ENCODE measurements around the gene LSM3.

LSM3 gene

DNA sequence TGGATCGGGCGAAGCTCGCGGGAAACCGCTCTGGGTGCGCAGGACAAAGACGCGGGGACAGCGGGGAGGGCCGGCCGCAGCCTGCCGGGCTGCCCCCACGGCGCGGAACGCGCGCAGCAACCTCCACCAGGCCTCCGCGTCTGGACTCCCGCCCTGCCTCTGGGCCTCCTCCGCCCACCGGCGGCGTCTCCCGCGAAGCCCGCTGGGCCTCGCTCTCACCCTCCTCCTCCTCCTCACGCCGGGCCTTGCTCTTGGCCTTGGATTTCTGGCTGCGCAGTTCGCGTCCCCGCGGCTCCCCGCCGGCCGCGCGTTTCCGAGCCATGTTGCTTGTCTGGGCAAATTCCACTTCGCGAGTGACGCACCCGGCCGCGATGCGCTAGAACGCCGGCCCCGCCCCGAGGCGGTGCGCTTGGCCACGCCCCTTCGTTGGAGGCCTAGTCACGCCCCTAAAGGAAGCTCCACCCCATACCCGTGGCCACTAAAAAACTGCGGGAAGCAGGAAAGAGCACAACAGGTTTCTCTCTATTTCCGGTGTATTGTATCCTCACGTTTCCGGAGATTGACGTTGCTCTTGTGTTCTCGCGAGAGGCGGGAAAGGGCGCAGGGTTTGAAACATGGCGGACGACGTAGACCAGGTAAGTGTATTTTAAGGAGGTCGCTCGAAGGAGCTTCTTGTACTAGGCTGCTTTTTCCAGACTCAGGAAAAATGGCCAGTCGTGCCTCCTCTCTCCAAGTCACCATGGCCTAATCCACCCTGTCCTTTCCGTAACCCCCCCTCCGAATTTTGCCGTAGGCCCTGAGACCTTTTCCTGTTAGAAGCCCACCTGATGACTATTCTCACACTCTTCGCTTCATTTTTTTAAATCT, at the start of gene LSM3, which contains the start of gene XPC:
LSM3 (plus strand) TSS at position 571 of the 867 bp plus-strand sequence; CDS start at position 615, 44 bp downstream.
XPC (minus strand) TSS at position 355 of the 867 bp plus-strand sequence; CDS start at position 322, 33 bp downstream.
- peak; percentile 97 for DNase-seq (ENCODE audit: low spot score)

DNA sequence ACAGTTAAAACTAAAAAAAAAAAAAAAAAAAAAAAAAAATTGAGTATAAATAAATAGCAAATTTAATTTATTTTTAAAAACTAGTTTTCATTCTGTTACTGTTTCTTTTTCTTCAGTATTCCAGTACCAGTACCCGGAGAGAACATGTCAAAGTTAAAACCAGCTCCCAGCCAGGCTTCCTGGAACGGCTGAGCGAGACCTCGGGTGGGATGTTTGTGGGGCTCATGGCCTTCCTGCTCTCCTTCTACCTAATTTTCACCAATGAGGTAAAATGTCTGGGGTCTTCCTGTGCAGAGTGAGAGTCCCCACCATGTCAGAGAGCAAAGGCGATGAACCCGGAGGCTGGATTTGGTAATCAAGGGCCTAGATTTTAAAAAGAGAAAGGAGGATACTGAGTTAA, 49.3 kb upstream of the LSM3 start:
- DNase-seq (ENCODE audit: low spot score): no peak

DNA sequence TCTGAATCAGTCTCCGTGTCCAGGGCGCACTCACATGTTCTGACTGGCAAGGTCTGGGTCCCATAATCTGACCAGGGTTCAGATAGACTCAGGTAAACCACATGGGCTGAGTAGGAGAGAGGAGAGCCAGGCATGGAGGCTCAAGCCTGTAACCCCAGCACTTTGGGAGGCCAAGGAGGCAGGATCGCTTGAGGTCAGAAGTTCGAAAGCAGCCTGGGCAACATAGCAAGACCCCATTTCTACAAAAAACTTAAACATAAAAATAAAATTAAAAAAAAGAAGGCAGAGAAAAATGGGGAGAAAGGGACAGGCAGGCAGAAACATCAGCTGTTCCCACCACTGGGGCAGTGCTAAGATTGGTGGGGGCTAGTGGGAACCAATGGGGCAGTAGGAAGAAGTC, 48.4 kb upstream of the LSM3 start:
- DNase-seq (ENCODE audit: low spot score): no peak

DNA sequence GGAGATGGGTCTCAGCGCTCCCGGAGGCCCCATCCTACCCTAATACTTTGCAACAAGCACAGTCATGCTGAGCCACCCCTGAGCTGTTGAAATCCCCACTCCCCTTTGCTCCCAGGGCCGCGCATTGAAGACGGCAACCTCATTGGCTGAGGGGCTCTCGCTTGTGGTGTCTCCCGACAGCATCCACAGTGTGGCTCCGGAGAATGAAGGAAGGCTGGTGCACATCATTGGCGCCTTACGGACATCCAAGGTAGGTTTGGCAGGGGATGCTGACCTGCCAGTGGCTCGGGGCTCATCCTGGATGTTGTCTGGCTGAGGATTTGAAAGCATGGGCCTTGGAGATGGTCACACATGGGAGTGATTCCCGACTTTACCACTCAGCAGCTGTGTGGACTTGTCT, 47.9 kb upstream of the LSM3 start:
- DNase-seq (ENCODE audit: low spot score): no peak

DNA sequence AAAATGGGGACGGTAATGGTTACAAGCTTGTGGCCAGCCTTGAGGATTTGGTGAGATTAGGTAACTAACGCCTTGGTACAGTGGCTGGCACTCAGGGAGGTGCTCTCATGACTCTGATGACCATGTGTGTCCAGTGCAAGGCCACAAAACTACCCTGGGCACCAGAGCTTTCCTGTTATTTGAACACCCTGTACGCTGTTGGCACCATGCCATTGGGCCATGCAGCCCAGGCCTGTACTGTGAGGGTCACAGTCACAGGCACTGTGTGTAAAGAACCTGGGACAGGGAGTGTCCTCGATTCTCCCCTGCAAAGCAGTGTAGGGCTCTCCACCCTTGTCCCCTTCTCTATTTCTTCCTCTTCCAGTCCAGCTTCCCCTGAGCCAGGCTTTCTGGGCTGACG, 47.5 kb upstream of the LSM3 start:
- no peak for DNase-seq (ENCODE audit: low spot score)

DNA sequence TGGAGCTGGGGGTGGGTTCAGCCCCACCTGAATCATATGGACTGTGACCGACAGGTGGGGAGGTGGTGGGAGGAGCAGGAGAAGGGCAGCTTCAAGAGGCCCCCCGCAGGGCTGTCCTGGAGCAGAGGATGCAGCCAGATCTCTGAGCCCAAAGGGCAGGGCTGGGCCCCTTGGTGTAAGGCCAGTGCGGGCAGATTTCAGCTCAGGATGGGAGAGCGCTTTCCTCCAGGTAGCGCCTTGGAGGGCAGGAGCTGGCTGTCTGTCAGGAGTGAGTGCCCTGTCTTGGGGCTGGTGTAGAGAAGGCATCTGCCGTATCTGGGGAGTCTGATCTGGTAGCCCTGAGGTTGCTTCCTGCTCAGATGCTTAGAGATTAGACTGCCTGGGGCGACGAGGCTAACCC, 46.5 kb upstream of the LSM3 start:
- no peak for DNase-seq (ENCODE audit: low spot score)

DNA sequence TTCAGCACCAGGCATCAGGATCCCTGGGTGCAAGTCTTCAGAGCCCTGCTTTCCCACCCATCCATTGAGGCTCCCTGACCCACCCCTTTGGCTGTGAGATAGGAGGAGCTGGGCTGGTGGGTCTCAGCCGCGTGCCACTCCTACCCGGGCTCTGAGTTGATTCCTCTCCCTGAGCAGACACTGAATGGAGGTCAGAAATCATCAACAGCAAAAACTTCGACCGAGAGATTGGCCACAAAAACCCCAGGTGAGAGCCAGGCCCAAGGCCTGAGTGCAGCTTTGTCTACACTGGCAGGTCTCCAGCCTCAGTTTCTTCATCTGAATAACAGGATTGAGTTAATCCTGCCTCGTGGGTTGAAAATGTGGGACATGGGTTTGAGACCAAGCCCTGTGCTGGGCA, 45.9 kb upstream of the LSM3 start:
- DNase-seq (ENCODE audit: low spot score): no peak

DNA sequence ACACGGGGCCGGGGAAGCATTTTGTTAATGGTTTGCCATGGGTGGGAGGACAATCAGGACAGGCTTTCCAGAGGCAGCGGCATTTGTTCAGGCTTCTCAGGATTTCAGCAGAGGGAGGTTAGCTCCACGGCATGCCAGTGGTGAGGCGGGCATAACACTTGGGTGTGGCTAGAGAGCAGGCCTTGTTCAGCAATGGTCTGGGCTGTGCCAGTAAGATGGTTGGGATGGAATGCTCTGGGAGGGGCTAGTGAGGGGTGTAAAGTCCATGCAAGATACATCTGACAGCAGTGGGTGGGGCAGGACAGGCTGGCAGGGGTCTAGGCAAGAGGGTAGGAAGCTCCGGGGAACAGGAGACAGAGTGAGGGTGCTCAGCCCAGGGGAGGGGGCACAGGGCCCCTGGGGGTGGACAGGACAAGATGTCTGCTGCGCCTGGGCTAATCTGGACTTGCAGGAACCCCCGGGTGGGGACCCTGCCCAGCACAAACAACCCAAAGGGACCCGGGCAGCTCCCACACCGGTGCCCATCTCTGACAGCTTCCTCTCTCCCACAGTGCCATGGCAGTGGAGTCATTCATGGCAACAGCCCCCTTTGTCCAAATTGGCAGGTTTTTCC, 45.3 kb upstream of the LSM3 start:
- no peak for DNase-seq (ENCODE audit: low spot score)

DNA sequence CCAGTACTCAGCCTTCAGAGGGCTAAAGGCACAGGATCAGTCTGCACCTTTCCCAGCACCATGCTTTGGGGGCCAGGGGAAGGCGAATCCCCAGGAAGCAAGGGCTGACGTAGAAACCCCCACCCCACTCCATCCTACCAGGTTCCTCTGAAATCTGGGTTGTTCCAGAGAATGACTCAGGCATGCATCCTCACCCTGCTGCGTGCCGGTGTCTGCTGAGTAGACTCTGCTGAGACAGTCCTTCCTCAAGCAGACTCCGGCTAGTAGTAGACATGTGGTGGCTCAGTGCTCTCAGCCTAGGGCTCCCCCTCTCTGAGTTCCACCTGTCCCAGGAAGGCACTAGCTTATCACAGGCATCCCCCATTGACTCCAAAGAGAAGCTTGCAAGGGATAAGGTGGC, 44.7 kb upstream of the LSM3 start:
- DNase-seq (ENCODE audit: low spot score): no peak

DNA sequence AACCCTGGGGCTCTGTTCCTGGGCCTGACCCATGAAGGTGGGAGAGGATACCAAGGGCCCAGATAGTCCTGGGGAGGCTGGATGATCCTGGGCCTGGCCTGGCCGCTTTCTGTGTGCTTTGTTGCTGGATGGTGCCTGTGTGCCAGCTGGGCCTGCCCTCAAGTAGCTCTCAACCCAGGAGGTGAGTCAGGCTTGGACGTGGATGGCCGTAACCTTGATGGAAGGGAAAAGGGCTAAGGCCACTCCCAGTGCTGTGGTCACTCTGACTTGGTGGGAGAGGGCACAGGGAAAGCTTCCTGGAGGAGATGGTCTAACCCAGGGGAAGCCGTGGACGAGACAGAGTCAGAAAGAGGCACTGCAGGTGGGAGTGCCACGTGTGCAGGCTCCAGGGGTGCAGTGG, 44.3 kb upstream of the LSM3 start:
- DNase-seq (ENCODE audit: low spot score): no peak

DNA sequence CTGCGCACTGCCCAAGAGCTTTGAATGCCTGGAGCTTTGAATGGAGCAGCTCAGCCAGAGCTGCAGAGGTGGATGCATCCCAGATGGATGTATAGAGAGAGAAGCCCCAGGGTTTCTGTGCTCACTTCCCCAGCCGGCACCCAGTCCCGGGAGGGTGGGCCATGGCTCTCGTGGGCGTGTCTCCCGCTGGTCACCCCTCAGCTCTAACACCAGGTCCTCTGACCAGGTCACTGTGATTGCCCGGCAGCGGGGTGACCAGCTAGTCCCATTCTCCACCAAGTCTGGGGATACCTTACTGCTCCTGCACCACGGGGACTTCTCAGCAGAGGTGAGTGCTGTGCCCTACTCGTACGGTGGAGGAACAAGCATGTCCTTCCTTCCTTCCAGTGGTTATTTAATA, 43.0 kb upstream of the LSM3 start:
- no peak for DNase-seq (ENCODE audit: low spot score)

DNA sequence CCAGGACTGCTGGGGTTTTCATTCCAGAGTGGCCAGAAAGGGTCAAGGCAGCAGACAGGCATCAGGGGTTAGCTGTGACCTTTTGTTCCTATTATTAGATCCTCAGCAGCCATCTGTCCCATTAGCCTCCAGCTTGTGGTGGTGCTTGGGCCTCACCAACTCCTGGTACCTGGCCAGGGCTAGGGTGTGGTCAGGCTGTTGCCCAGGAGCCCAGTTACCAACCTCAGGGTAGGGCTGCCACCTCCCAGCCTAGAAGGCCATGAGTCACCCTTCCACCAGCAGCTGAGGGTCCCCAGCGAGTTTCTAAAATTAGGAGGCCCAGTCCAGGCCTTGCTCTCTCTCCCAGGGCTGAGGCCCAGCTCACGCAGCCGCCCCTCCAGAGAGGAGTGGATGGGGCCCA, 41.6 kb upstream of the LSM3 start:
- no peak for DNase-seq (ENCODE audit: low spot score)

DNA sequence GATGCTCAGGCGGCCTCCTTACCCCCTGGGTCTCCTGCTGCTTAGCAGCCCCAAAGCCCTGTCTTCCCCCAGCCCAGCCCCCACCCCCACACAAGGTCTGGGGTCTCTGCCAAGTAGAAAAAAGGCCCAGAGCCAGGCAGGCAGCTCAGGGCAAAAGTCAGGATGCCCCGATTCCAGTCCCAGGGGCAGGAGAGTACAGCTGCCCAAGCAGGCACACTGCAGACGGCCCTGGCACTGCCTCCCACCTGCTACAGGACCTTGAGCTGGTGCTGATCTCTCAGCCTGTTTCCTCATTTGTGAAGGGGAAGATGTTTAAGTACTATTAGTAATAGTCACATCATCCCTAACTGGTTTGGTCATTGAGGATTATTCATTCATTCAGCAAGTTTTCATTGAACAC, 41.2 kb upstream of the LSM3 start:
- DNase-seq (ENCODE audit: low spot score): no peak

DNA sequence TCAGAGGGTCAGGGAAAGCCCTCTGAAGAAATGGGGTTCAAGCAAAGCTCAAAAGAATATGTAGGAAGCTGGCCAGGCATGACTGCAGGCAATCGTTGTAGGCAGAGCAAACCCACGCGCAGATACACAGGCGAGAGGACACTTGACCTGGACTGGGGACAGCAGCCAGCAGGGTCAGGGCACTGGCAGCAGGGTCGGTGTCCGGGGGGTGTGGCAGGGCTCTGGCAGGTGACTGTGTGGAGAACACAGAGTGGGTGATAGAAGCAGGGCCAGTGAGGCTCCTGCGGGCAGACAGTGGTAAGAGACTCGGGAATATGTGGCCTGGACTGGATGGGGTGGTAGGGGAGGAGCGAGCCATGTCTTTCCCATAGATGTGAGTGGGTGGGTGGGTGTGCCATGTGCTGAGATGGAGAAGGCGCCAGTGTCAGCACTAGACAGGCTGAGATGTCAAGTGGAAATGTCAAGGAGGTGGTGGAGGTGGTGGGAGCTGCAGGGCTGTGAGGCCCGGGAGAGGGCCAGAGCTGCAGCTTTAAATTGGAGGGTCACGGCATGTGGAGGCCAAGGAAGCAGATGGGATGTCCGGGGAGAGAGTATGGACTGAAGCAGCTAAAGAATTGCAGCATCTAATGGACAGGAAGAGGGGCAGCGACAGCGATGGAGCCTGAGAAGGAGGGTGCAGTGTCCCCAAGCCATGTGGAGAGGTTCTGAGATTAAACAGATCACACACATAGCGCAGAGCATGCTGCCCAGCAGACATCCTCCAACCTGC, 40.3 kb upstream of the LSM3 start:
- DNase-seq (ENCODE audit: low spot score): no peak

DNA sequence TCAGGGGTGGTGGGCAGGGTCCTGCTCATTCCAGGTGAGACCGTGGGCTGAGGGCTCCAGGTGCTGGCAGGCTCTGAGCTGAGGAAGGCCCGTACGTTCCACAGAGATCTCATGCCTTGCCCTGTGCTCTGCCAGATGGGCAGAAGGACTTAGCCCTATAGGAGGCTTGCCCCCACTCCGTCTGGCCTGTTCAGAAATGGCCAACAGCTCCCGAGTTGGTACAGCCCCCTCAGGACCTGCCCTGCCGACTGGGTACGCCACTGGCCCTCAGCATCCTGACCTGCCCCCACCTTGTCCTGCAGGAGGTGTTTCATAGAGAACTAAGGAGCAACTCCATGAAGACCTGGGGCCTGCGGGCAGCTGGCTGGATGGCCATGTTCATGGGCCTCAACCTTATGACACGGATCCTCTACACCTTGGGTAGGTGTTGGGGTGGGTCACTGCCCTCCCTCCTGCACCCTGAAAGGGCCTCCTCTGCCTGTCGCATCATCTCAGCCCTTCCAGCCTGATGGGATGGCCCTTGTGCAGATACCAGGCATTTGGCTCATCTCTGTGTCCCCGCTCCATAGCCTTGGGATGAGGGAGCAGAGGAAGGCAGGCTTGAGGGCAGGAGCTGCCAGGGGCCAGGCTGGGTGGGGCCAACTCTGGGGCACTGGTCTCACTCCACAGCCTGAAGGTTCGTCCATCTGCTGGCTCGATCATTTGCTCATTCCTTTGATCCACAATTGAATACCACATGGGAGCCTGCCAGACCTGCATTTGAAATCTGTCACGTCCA, 39.5 kb upstream of the LSM3 start:
- no peak for DNase-seq (ENCODE audit: low spot score)

DNA sequence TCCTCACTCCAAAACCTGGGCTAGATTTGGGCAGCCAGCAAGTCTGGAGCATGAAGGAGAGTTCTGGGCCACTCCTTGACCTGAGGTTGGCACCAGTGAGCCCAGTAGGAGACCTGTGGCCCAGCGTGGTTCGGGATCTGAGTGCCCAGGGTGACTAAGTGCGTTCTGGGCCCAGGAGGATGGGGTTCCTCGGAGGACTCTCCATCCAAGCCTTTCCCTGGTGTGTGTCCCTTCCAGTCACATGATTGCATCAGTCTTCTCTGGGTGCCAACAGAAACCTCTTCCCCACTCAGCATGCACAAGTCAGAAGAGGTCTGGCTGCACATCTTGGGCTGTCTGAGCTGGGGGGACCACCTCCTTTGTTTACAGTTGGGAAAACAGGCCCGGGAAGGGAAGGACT, 38.8 kb upstream of the LSM3 start:
- DNase-seq (ENCODE audit: low spot score): no peak

DNA sequence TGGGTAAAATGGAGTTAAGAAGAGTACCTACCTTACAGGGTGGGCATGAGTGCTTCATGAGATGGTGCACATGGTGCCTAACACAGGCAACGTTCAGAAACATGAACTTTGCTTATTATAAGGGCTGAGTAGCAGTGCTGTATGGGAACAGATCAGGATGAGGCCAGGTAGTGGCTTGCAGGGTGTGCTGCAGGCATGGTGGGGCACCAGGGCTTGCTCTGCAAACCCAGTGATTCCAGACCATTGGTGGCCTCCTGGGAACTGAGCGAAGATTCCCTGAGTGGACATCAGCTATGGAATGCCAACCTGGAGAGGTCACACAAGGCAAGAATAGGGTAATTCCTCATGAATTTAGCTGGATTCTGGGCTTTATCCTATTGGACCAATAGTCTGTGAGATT, 37.9 kb upstream of the LSM3 start:
- DNase-seq (ENCODE audit: low spot score): no peak

DNA sequence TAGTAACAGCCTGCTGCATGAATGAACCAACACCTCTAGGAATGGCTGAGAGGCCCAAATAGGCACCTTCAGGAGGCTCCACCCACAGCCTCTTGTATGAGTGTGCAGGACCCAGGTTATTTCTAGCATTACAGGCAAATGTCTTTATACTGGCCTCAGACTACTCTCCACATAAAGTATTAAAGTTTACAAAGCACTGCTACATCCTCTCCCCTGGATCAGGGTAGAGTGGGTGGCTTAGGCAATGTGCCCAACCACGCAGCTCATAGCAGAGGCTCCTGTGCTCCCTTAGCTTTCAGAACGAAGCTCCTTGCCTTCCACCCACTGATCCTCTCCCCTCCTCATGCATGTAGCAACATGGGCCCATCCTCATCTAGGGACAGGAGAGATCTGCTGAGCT, 37.5 kb upstream of the LSM3 start:
- DNase-seq (ENCODE audit: low spot score): no peak

DNA sequence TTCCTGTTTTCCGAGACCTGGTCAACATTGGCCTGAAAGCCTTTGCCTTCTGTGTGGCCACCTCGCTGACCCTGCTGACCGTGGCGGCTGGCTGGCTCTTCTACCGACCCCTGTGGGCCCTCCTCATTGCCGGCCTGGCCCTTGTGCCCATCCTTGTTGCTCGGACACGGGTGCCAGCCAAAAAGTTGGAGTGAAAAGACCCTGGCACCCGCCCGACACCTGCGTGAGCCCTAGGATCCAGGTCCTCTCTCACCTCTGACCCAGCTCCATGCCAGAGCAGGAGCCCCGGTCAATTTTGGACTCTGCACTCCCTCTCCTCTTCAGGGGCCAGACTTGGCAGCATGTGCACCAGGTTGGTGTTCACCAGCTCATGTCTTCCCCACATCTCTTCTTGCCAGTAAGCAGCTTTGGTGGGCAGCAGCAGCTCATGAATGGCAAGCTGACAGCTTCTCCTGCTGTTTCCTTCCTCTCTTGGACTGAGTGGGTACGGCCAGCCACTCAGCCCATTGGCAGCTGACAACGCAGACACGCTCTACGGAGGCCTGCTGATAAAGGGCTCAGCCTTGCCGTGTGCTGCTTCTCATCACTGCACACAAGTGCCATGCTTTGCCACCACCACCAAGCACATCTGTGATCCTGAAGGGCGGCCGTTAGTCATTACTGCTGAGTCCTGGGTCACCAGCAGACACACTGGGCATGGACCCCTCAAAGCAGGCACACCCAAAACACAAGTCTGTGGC, 36.8 kb upstream of the LSM3 start:
- no peak for DNase-seq (ENCODE audit: low spot score)

DNA sequence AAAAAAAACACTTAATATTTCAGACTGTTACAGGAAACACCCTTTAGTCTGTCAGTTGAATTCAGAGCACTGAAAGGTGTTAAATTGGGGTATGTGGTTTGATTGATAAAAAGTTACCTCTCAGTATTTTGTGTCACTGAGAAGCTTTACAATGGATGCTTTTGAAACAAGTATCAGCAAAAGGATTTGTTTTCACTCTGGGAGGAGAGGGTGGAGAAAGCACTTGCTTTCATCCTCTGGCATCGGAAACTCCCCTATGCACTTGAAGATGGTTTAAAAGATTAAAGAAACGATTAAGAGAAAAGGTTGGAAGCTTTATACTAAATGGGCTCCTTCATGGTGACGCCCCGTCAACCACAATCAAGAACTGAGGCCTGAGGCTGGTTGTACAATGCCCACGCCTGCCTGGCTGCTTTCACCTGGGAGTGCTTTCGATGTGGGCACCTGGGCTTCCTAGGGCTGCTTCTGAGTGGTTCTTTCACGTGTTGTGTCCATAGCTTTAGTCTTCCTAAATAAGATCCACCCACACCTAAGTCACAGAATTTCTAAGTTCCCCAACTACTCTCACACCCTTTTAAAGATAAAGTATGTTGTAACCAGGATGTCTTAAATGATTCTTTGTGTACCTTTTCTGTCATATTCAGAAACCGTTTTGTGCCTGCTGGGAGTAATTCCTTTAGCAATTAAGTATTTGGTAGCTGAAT, 35.9 kb upstream of the LSM3 start:
- no peak for DNase-seq (ENCODE audit: low spot score)

Data from AG08395 (cell line).